Endothelial cell of umbilical vein (primary cell): ENCODE measurements around the gene NAXD. TPM values are rescaled to one million over a fixed set of nuclear protein-coding genes. Genes with fewer than 3 reads are reported as not detected.

Experiments
- BruUV-seq: library from RNA; stranded (reverse); fragments of 400-500 nt; replicated peaks from 2 replicates; lab custom pipeline; 2021; lab: Mats Ljungman, UMichigan
- CTCF ChIA-PET: fragments of 300-600, 350-600 bp; sonication (Branson Sonifier 250); formaldehyde crosslinking; loops from one replicate; lab custom pipeline; 2021; ENCODE audit warnings: antibody characterized with exemption, inconsistent platforms; lab: Charles Lee
- POLR2A ChIA-PET: fragments of 300-600, 350-600 bp; sonication (Branson Sonifier 250); formaldehyde crosslinking; loops from one replicate; lab custom pipeline; 2021; ENCODE audit warnings: antibody characterized with exemption, inconsistent platforms; lab: Charles Lee
- DNase-seq: peaks from one replicate; pipeline ENCODE4 v3.0.0-alpha.2; 2011; ENCODE audit warnings: low read depth, low spot score
- FAIRE-seq: peaks from 2 replicates; lab custom pipeline; 2011; peaks lifted over from hg19 to GRCh38; lab: Jason Lieb, UNC
- H2AFZ ChIP-seq: 2 replicates; pipeline ENCODE4 v1.6.0; 2012; ENCODE audit warnings: low read depth, low read length, control low read depth, inconsistent platforms
- H3K27ac ChIP-seq: 2 replicates; pipeline ENCODE4 v1.5.1; 2011; ENCODE audit warnings: low read depth, mild to moderate bottlenecking, control low read depth, low read length, moderate library complexity; ENCODE audit not compliant: insufficient read depth
- H3K27me3 ChIP-seq, 2 experiments: 2 replicates each; pipeline versions ENCODE4 v1.6.0 to v1.6.1; 2011; ENCODE audit warnings: low read length in 2 of 2, mixed read lengths in 1 of 2; ENCODE audit not compliant: control insufficient read depth in 2 of 2, insufficient read depth in 2 of 2
- H3K36me3 ChIP-seq, 2 experiments: 2 replicates in 1 of 2; 3 replicates in 1 of 2; pipeline ENCODE4 v1.5.1; 2011; ENCODE audit warnings: low read length in 2 of 2, mild to moderate bottlenecking in 1 of 2, moderate library complexity in 1 of 2; ENCODE audit not compliant: control insufficient read depth in 2 of 2, insufficient read depth in 2 of 2; ENCODE audit errors: extremely low read depth in 1 of 2
- H3K4me1 ChIP-seq: 3 replicates; pipeline ENCODE4 v1.5.1; 2011; ENCODE audit warnings: mild to moderate bottlenecking, low read length; ENCODE audit not compliant: control insufficient read depth, insufficient read depth; ENCODE audit errors: extremely low read depth
- H3K4me2 ChIP-seq: 2 replicates; pipeline ENCODE4 v1.6.1; 2011; ENCODE audit warnings: low read length, control low read depth, mixed read lengths; ENCODE audit not compliant: insufficient read depth
- H3K4me3 ChIP-seq, 3 experiments: fragments of 200-600 bp in 1 of 3; sonication (generic), shearing (Covaris generic) in 1 of 3; replicated peaks in 1 of 3; 2 replicates each; pipeline ENCODE4 v1.5.1; 2011 to 2016; ENCODE audit warnings: control low read depth in 3 of 3, low read length in 3 of 3, mild to moderate bottlenecking in 2 of 3, inconsistent platforms in 1 of 3, low read depth in 1 of 3, moderate library complexity in 1 of 3; ENCODE audit not compliant: insufficient read depth in 1 of 3
- H3K79me2 ChIP-seq: 2 replicates; pipeline ENCODE4 v1.6.0; 2012; ENCODE audit warnings: low read length, inconsistent platforms; ENCODE audit not compliant: control insufficient read depth, insufficient read depth
- H3K9ac ChIP-seq: replicated peaks from 2 replicates; pipeline ENCODE3; 2011; ENCODE audit warnings: low read length, control low read depth; ENCODE audit not compliant: insufficient read depth; ENCODE audit errors: extremely low read depth
- H3K9me1 ChIP-seq: replicated peaks from 3 replicates; pipeline ENCODE4 v1.6.0; 2011; ENCODE audit warnings: mild to moderate bottlenecking, low read length; ENCODE audit not compliant: control insufficient read depth, insufficient read depth; ENCODE audit errors: extremely low read depth
- H3K9me3 ChIP-seq: replicated peaks from 2 replicates; pipeline ENCODE4 v1.5.1; 2012; ENCODE audit warnings: low read length, inconsistent platforms; ENCODE audit not compliant: control insufficient read depth, insufficient read depth
- H4K20me1 ChIP-seq: replicated peaks from 2 replicates; pipeline ENCODE3; 2011; ENCODE audit warnings: mild to moderate bottlenecking, low read length; ENCODE audit not compliant: control insufficient read depth, insufficient read depth; ENCODE audit errors: extremely low read depth
- CTCF ChIP-seq, 2 donors: IDR thresholded peaks; 1 replicate in 1 of 2; 2 replicates in 1 of 2; pipeline ENCODE4 v1.5.1; 2011; ENCODE audit warnings: low read length in 2 of 2, mild to moderate bottlenecking in 2 of 2, moderate library complexity in 2 of 2, control low read depth in 1 of 2, inconsistent platforms in 1 of 2, low read depth in 1 of 2; ENCODE audit not compliant: insufficient read depth in 1 of 2; ENCODE audit errors: extremely low read depth in 1 of 2
- EZH2 ChIP-seq: IDR thresholded peaks from 2 replicates; pipeline ENCODE4 v1.6.1; 2012; ENCODE audit warnings: borderline replicate concordance, low read depth, mild to moderate bottlenecking, moderate library complexity, low read length, inconsistent platforms; ENCODE audit not compliant: severe bottlenecking
- FOS ChIP-seq: IDR thresholded peaks from 2 replicates; pipeline ENCODE4 v1.6.1; 2011; ENCODE audit warnings: mild to moderate bottlenecking, low read length, moderate library complexity, borderline replicate concordance; ENCODE audit not compliant: insufficient read depth
- GATA2 ChIP-seq: IDR thresholded peaks from 2 replicates; pipeline ENCODE4 v1.7.0; 2011; ENCODE audit warnings: low read depth, mild to moderate bottlenecking, moderate library complexity, mixed read lengths, low read length; ENCODE audit not compliant: insufficient read length, insufficient read depth
- JUN ChIP-seq: IDR thresholded peaks from 2 replicates; pipeline ENCODE4 v1.6.1; 2011; ENCODE audit warnings: borderline replicate concordance, low read depth; ENCODE audit not compliant: insufficient read length, insufficient read depth
- MAX ChIP-seq: IDR thresholded peaks from 2 replicates; pipeline ENCODE4 v1.6.1; 2011; ENCODE audit not compliant: insufficient read depth, insufficient read length
- MYC ChIP-seq: IDR thresholded peaks from one replicate; pipeline ENCODE4 v1.6.1; 2011; ENCODE audit warnings: mild to moderate bottlenecking, low read depth, low read length
- POLR2A ChIP-seq: IDR thresholded peaks from 2 replicates; pipeline ENCODE4 v1.6.1; 2012; ENCODE audit warnings: low read depth, mild to moderate bottlenecking, control low read depth, low read length
- POLR2AphosphoS5 ChIP-seq: IDR thresholded peaks from 2 replicates; pipeline ENCODE4 v1.6.1; 2012; ENCODE audit warnings: low read depth, mild to moderate bottlenecking, control low read depth, low read length, moderate library complexity; ENCODE audit not compliant: insufficient read depth
- dilution Hi-C: fragments of 300-500 bp; cut with MboI; formaldehyde crosslinking; loops from one replicate; pipeline ENCODE4 v1.15.0; 2019; ENCODE audit warnings: low sequenced_read_pairs; ENCODE audit not compliant: extremely low pct_ligation_motif_present
- intact Hi-C: fragments of 100-400 bp; cut with micrococcal nuclease; formaldehyde crosslinking; loops from one replicate; pipeline ENCODE4 v1.10.0; 2022
- polyA plus RNA-seq, 4 experiments: library from polyadenylated mRNA; depleted of rRNA in 3 of 4; stranded (reverse) in 3 of 4; unstranded in 1 of 4; fragments of >200 nt; gene quantifications; 2 replicates each; pipeline versions ENCODE4 v1.2.1 to v1.2.3, GENCODE V29; 2011 to 2012; ENCODE audit warnings: missing spikeins in 1 of 4
- total RNA-seq: library from RNA; stranded (reverse); gene quantifications from 2 replicates; pipeline ENCODE4 v1.2.3, GENCODE V29; 2021

The NAXD gene
- total and polyA plus RNA-seq, 2 donors (not counting 3 experiments of a cell fraction or from before 2014, with no cell fraction given), result 19.9 to 42.9 TPM

GRCh38 chr13:110664673-110665072, 49.3 kb downstream of the NAXD start:
- H3K4me3 ChIP-seq, result no peak overlapping the region
- no peak overlapping the region for H2AFZ ChIP-seq
- no peaks in the 10 kb centered on the region for H4K20me1 ChIP-seq
- H3K4me1 ChIP-seq, result no peaks in the 10 kb centered on the region
- POLR2A ChIA-PET, result no interaction called here
- no peak overlapping the region for H3K9ac ChIP-seq
- no peak overlapping the region for H3K27ac ChIP-seq
- no peak overlapping the region for H3K4me2 ChIP-seq
- no peaks in the 10 kb centered on the region for H3K79me2 ChIP-seq
- no peaks in the 10 kb centered on the region for H3K9me1 ChIP-seq
- H3K36me3 ChIP-seq, result peaks cover 0 to 20% of the 10 kb centered on the region in 2 experiments
- DNase-seq (no peak), FAIRE-seq (no peak)
- intact Hi-C loops (no loop called here), dilution Hi-C loops (no loop called here)
- no peaks in the 10 kb centered on the region for H3K27me3 ChIP-seq
- no peaks in the 10 kb centered on the region for H3K9me3 ChIP-seq
- CTCF ChIA-PET, result no interaction called here
- BruUV-seq, result no TSS peak
- TF ChIP-seq EZH2 (no peak), FOS (no peak), JUN (no peak), GATA2 (no peak), MAX (no peak), POLR2A (no peak), MYC (no peak), CTCF (IDR thresholded peaks at IDR 0.05; ENCODE audit: extremely low read depth in 1 of 2, insufficient read depth in 1 of 2, low read depth in 1 of 2, low read length in 2 of 2) (no peak), POLR2AphosphoS5 (no peak)
